Endothelial cell of umbilical vein (primary cell): ENCODE data around the gene KCNJ4. TPM values are rescaled to one million over a fixed set of nuclear protein-coding genes. Genes with fewer than 3 reads are reported as not detected.

Experiments
- BruUV-seq: library from RNA; stranded (reverse); fragments of 400-500 nt; replicated peaks from 2 replicates; lab custom pipeline; 2021; lab: Mats Ljungman, UMichigan
- CTCF ChIA-PET: fragments of 300-600, 350-600 bp; sonication (Branson Sonifier 250); formaldehyde crosslinking; loops from one replicate; lab custom pipeline; 2021; ENCODE audit warnings: antibody characterized with exemption, inconsistent platforms; lab: Charles Lee
- POLR2A ChIA-PET: fragments of 300-600, 350-600 bp; sonication (Branson Sonifier 250); formaldehyde crosslinking; loops from one replicate; lab custom pipeline; 2021; ENCODE audit warnings: antibody characterized with exemption, inconsistent platforms; lab: Charles Lee
- DNase-seq: peaks from one replicate; pipeline ENCODE4 v3.0.0-alpha.2; 2011; ENCODE audit warnings: low read depth, low spot score
- FAIRE-seq: peaks from 2 replicates; lab custom pipeline; 2011; peaks lifted over from hg19 to GRCh38; lab: Jason Lieb, UNC
- H2AFZ ChIP-seq: 2 replicates; pipeline ENCODE4 v1.6.0; 2012; ENCODE audit warnings: low read depth, low read length, control low read depth, inconsistent platforms
- H3K27ac ChIP-seq: 2 replicates; pipeline ENCODE4 v1.5.1; 2011; ENCODE audit warnings: low read depth, mild to moderate bottlenecking, control low read depth, low read length, moderate library complexity; ENCODE audit not compliant: insufficient read depth
- H3K27me3 ChIP-seq, 2 experiments: 2 replicates each; pipeline versions ENCODE4 v1.6.0 to v1.6.1; 2011; ENCODE audit warnings: low read length in 2 of 2, mixed read lengths in 1 of 2; ENCODE audit not compliant: control insufficient read depth in 2 of 2, insufficient read depth in 2 of 2
- H3K36me3 ChIP-seq, 2 experiments: 2 replicates in 1 of 2; 3 replicates in 1 of 2; pipeline ENCODE4 v1.5.1; 2011; ENCODE audit warnings: low read length in 2 of 2, mild to moderate bottlenecking in 1 of 2, moderate library complexity in 1 of 2; ENCODE audit not compliant: control insufficient read depth in 2 of 2, insufficient read depth in 2 of 2; ENCODE audit errors: extremely low read depth in 1 of 2
- H3K4me1 ChIP-seq: 3 replicates; pipeline ENCODE4 v1.5.1; 2011; ENCODE audit warnings: mild to moderate bottlenecking, low read length; ENCODE audit not compliant: control insufficient read depth, insufficient read depth; ENCODE audit errors: extremely low read depth
- H3K4me2 ChIP-seq: 2 replicates; pipeline ENCODE4 v1.6.1; 2011; ENCODE audit warnings: low read length, control low read depth, mixed read lengths; ENCODE audit not compliant: insufficient read depth
- H3K4me3 ChIP-seq, 3 experiments: fragments of 200-600 bp in 1 of 3; sonication (generic), shearing (Covaris generic) in 1 of 3; replicated peaks in 1 of 3; 2 replicates each; pipeline ENCODE4 v1.5.1; 2011 to 2016; ENCODE audit warnings: control low read depth in 3 of 3, low read length in 3 of 3, mild to moderate bottlenecking in 2 of 3, inconsistent platforms in 1 of 3, low read depth in 1 of 3, moderate library complexity in 1 of 3; ENCODE audit not compliant: insufficient read depth in 1 of 3
- H3K79me2 ChIP-seq: 2 replicates; pipeline ENCODE4 v1.6.0; 2012; ENCODE audit warnings: low read length, inconsistent platforms; ENCODE audit not compliant: control insufficient read depth, insufficient read depth
- H3K9ac ChIP-seq: replicated peaks from 2 replicates; pipeline ENCODE3; 2011; ENCODE audit warnings: low read length, control low read depth; ENCODE audit not compliant: insufficient read depth; ENCODE audit errors: extremely low read depth
- H3K9me1 ChIP-seq: replicated peaks from 3 replicates; pipeline ENCODE4 v1.6.0; 2011; ENCODE audit warnings: mild to moderate bottlenecking, low read length; ENCODE audit not compliant: control insufficient read depth, insufficient read depth; ENCODE audit errors: extremely low read depth
- H3K9me3 ChIP-seq: replicated peaks from 2 replicates; pipeline ENCODE4 v1.5.1; 2012; ENCODE audit warnings: low read length, inconsistent platforms; ENCODE audit not compliant: control insufficient read depth, insufficient read depth
- H4K20me1 ChIP-seq: replicated peaks from 2 replicates; pipeline ENCODE3; 2011; ENCODE audit warnings: mild to moderate bottlenecking, low read length; ENCODE audit not compliant: control insufficient read depth, insufficient read depth; ENCODE audit errors: extremely low read depth
- EZH2 ChIP-seq: IDR thresholded peaks from 2 replicates; pipeline ENCODE4 v1.6.1; 2012; ENCODE audit warnings: borderline replicate concordance, low read depth, mild to moderate bottlenecking, moderate library complexity, low read length, inconsistent platforms; ENCODE audit not compliant: severe bottlenecking
- FOS ChIP-seq: IDR thresholded peaks from 2 replicates; pipeline ENCODE4 v1.6.1; 2011; ENCODE audit warnings: mild to moderate bottlenecking, low read length, moderate library complexity, borderline replicate concordance; ENCODE audit not compliant: insufficient read depth
- JUN ChIP-seq: IDR thresholded peaks from 2 replicates; pipeline ENCODE4 v1.6.1; 2011; ENCODE audit warnings: borderline replicate concordance, low read depth; ENCODE audit not compliant: insufficient read length, insufficient read depth
- MYC ChIP-seq: IDR thresholded peaks from one replicate; pipeline ENCODE4 v1.6.1; 2011; ENCODE audit warnings: mild to moderate bottlenecking, low read depth, low read length
- POLR2A ChIP-seq: IDR thresholded peaks from 2 replicates; pipeline ENCODE4 v1.6.1; 2012; ENCODE audit warnings: low read depth, mild to moderate bottlenecking, control low read depth, low read length
- POLR2AphosphoS5 ChIP-seq: IDR thresholded peaks from 2 replicates; pipeline ENCODE4 v1.6.1; 2012; ENCODE audit warnings: low read depth, mild to moderate bottlenecking, control low read depth, low read length, moderate library complexity; ENCODE audit not compliant: insufficient read depth
- dilution Hi-C: fragments of 300-500 bp; cut with MboI; formaldehyde crosslinking; loops from one replicate; pipeline ENCODE4 v1.15.0; 2019; ENCODE audit warnings: low sequenced_read_pairs; ENCODE audit not compliant: extremely low pct_ligation_motif_present
- intact Hi-C: fragments of 100-400 bp; cut with micrococcal nuclease; formaldehyde crosslinking; loops from one replicate; pipeline ENCODE4 v1.10.0; 2022
- polyA plus RNA-seq, 4 experiments: library from polyadenylated mRNA; depleted of rRNA in 3 of 4; stranded (reverse) in 3 of 4; unstranded in 1 of 4; fragments of >200 nt; gene quantifications; 2 replicates each; pipeline versions ENCODE4 v1.2.1 to v1.2.3, GENCODE V29; 2011 to 2012; ENCODE audit warnings: missing spikeins in 1 of 4
- total RNA-seq: library from RNA; stranded (reverse); gene quantifications from 2 replicates; pipeline ENCODE4 v1.2.3, GENCODE V29; 2021
- TF ChIP-seq, protein P1 (sequence below), 2 donors: IDR thresholded peaks; 1 replicate in 1 of 2; 2 replicates in 1 of 2; pipeline ENCODE4 v1.5.1; 2011; ENCODE audit warnings: low read length in 2 of 2, mild to moderate bottlenecking in 2 of 2, moderate library complexity in 2 of 2, control low read depth in 1 of 2, inconsistent platforms in 1 of 2, low read depth in 1 of 2; ENCODE audit not compliant: insufficient read depth in 1 of 2; ENCODE audit errors: extremely low read depth in 1 of 2
- TF ChIP-seq, protein P2 (sequence below): IDR thresholded peaks from 2 replicates; pipeline ENCODE4 v1.6.1; 2011; ENCODE audit not compliant: insufficient read depth, insufficient read length

Gene KCNJ4
- total and polyA plus RNA-seq, 2 donors (not counting 3 experiments of a cell fraction or from before 2014, with no cell fraction given), result not detected

DNA sequence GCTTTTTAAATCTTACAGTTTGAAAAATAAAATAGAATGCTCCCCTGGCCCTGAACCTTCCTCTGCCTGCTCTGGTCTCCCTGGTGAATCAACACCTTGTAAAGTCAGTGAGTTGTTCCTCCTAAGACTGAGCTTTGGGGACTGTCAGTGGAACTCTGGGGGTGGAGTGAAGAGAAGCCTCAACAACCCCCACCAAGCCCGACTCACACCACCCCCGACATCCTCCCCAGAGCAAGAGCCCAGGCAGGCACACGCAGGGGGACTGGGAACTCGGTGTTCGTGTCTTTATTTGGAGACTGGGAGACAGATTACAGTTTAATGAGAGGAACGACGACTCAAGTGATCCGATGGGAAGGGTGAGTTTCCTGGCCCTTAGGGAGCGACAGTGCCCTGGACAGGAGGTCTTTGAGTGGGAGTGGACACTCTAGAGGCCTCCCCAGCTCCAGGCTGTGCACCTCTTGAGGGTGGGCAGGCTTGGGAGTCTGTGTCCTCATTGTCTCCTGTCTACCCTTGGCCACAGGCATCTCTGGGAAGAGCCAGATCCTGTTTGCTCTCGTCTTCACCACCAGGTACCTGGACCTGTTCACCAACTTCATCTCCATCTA, 19.1 kb upstream of the KCNJ4 start:
- Histone ChIP-seq H3K9me3 (no peaks in the 10 kb centered on the region), H2AFZ (no peak overlapping the region), H3K4me3 (no peak overlapping the region), H3K9me1 (no peaks in the 10 kb centered on the region), H3K9ac (no peak overlapping the region), H4K20me1 (no peaks in the 10 kb centered on the region), H3K27ac (no peak overlapping the region), H3K27me3 (no peaks in the 10 kb centered on the region), H3K4me2 (no peak overlapping the region), H3K4me1 (peaks cover under 1% of the 10 kb centered on the region), H3K79me2 (no peaks in the 10 kb centered on the region), H3K36me3 (no peaks in the 10 kb centered on the region)
- no TSS peak for BruUV-seq
- dilution Hi-C loops (no loop called here), intact Hi-C loops (no loop called here)
- TF ChIP-seq FOS (no peak), POLR2A (no peak), JUN (no peak), POLR2AphosphoS5 (no peak), MYC (no peak), EZH2 (no peak)
- TF ChIP-seq, protein P1, sequence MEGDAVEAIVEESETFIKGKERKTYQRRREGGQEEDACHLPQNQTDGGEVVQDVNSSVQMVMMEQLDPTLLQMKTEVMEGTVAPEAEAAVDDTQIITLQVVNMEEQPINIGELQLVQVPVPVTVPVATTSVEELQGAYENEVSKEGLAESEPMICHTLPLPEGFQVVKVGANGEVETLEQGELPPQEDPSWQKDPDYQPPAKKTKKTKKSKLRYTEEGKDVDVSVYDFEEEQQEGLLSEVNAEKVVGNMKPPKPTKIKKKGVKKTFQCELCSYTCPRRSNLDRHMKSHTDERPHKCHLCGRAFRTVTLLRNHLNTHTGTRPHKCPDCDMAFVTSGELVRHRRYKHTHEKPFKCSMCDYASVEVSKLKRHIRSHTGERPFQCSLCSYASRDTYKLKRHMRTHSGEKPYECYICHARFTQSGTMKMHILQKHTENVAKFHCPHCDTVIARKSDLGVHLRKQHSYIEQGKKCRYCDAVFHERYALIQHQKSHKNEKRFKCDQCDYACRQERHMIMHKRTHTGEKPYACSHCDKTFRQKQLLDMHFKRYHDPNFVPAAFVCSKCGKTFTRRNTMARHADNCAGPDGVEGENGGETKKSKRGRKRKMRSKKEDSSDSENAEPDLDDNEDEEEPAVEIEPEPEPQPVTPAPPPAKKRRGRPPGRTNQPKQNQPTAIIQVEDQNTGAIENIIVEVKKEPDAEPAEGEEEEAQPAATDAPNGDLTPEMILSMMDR (IDR thresholded peaks at IDR 0.05; ENCODE audit: extremely low read depth in 1 of 2, insufficient read depth in 1 of 2, low read depth in 1 of 2, low read length in 2 of 2), result no peak
- TF ChIP-seq, protein P2, sequence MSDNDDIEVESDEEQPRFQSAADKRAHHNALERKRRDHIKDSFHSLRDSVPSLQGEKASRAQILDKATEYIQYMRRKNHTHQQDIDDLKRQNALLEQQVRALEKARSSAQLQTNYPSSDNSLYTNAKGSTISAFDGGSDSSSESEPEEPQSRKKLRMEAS, result no peak
- DNase-seq, result no peak
- CTCF ChIA-PET, result no interaction called here
- no peak for FAIRE-seq
- POLR2A ChIA-PET, result no interaction called here
